ENCODE results near the gene ENAH.

ENAH gene

GRCh38 chr1:225688345-225688744 lies 35.4 kb upstream of the ENAH start:
- H3K4me3 ChIP-seq (ENCODE audit: low read depth, low read length), result no peak overlapping the region
- TF ChIP-seq CTCF (IDR thresholded peaks at IDR 0.05; ENCODE audit: borderline replicate concordance, insufficient read depth, low read depth, low read length), result no peak

GRCh38 chr1:225685476-225686176 lies 32.7 kb upstream of the ENAH start:
- no peak overlapping the region for H3K4me3 ChIP-seq (ENCODE audit: low read depth, low read length)
- no peak for TF ChIP-seq CTCF (IDR thresholded peaks at IDR 0.05; ENCODE audit: borderline replicate concordance, insufficient read depth, low read depth, low read length)

- no peak for TF ChIP-seq CTCF (IDR thresholded peaks at IDR 0.05; ENCODE audit: borderline replicate concordance, insufficient read depth, low read depth, low read length)
Observed at GRCh38 chr1:225684741-225685140, 31.8 kb upstream of the ENAH start.

GRCh38 chr1:225681231-225681630 lies 28.3 kb upstream of the ENAH start:
- no peak for TF ChIP-seq CTCF (IDR thresholded peaks at IDR 0.05; ENCODE audit: borderline replicate concordance, insufficient read depth, low read depth, low read length)

More at GRCh38 chr1:225684741-225685140, 31.8 kb upstream of the ENAH start:
- no peak overlapping the region for H3K4me3 ChIP-seq (ENCODE audit: low read depth, low read length)

GRCh38 chr1:225678545-225678944 lies 25.6 kb upstream of the ENAH start:
- TF ChIP-seq CTCF (IDR thresholded peaks at IDR 0.05; ENCODE audit: borderline replicate concordance, insufficient read depth, low read depth, low read length), result no peak

More at GRCh38 chr1:225681231-225681630, 28.3 kb upstream of the ENAH start:
- no peak overlapping the region for H3K4me3 ChIP-seq (ENCODE audit: low read depth, low read length)

GRCh38 chr1:225677350-225678124 lies 24.6 kb upstream of the ENAH start:
- no peak for TF ChIP-seq CTCF (IDR thresholded peaks at IDR 0.05; ENCODE audit: borderline replicate concordance, insufficient read depth, low read depth, low read length)
- no peak overlapping the region for H3K4me3 ChIP-seq (ENCODE audit: low read depth, low read length)

More at GRCh38 chr1:225678545-225678944, 25.6 kb upstream of the ENAH start:
- no peak overlapping the region for H3K4me3 ChIP-seq (ENCODE audit: low read depth, low read length)
